A673 (cell line): ENCODE data around the gene TBC1D22A.

Experiments used
- EZH2 ChIP-seq: fragments of 200-600 bp; sonication (generic); IDR thresholded peaks from 2 replicates; pipeline ENCODE4 v1.6.1; 2017; ENCODE audit warnings: borderline replicate concordance, low read depth, mild to moderate bottlenecking, mixed read lengths, antibody characterized with exemption, low read length; ENCODE audit not compliant: poor library complexity, severe bottlenecking
- TF ChIP-seq, protein P1 (sequence below): fragments of 300-800, 200-600 bp; sonication (generic); conservative IDR thresholded peaks from 2 replicates; pipeline ENCODE4 v1.5.1; 2017; ENCODE audit warnings: low read depth, mild to moderate bottlenecking, antibody characterized with exemption, low read length, moderate library complexity, mixed read lengths

DNA sequence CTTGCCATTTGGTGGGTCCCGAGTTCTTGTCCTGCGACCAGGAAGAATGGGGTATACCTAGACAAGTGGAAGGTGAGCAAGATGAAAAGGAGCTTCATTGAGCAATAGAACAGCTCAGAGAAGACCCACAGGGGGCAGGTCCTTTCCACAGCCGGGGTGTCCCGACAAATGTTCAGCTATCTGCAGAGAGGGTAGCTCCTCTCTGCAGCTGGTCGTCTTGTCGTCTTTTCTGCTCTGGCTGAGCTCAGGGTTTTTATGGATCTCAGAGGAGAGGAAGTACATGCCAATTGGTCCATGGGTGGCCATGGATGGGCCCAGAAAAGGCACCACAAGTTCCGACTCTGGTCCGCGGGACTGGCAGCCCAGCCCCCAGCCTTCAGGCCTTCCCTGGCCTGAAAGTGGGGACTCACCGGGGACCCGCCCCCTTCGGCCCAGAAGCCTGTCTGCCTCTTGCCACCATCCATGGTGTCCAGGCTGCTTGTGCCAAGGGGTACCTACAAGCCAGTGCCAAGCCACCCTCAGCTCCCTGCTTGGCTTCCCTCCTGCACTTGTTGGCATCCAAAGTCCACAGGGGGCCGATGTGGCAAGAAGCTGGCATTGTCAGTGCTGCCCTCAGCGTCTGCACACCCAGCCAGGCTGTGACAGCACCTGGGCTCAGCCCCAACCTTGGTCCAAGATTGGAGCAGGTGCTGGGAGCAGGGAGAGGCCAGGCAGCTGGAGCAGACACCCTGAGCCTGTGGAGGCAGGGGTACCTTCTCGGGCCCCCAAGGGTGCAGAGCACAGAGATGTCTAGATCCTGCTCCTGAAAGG lies 438.9 kb downstream of the TBC1D22A start:
- TF ChIP-seq EZH2, result no peak
- TF ChIP-seq, protein P1, sequence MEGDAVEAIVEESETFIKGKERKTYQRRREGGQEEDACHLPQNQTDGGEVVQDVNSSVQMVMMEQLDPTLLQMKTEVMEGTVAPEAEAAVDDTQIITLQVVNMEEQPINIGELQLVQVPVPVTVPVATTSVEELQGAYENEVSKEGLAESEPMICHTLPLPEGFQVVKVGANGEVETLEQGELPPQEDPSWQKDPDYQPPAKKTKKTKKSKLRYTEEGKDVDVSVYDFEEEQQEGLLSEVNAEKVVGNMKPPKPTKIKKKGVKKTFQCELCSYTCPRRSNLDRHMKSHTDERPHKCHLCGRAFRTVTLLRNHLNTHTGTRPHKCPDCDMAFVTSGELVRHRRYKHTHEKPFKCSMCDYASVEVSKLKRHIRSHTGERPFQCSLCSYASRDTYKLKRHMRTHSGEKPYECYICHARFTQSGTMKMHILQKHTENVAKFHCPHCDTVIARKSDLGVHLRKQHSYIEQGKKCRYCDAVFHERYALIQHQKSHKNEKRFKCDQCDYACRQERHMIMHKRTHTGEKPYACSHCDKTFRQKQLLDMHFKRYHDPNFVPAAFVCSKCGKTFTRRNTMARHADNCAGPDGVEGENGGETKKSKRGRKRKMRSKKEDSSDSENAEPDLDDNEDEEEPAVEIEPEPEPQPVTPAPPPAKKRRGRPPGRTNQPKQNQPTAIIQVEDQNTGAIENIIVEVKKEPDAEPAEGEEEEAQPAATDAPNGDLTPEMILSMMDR, result no peak
